Measurements from ENCODE around the gene NCAM2. TPM values are rescaled to one million over a fixed set of nuclear protein-coding genes. Genes with fewer than 3 reads are reported as not detected.

NCAM2 gene
- total RNA-seq, 1 donor from 2014 or later, result 0.84 TPM

GRCh38 chr21:21297211-21297610 is 299.0 kb downstream of the NCAM2 start:
- no peak overlapping the region for H3K9ac ChIP-seq
- H3K4me2 ChIP-seq, result no peak overlapping the region
- Mint-ChIP-seq H3K4me1 (no peaks in the 10 kb centered on the region), H3K4me3 (no peak overlapping the region), H3K27ac (no peak overlapping the region), H3K36me3 (no peaks in the 10 kb centered on the region), H3K9me3 (no peaks in the 10 kb centered on the region), H3K27me3 (ENCODE audit: insufficient read depth, low read depth) (no peaks in the 10 kb centered on the region)
- H3K27ac ChIP-seq, result no peak overlapping the region
- no peaks in the 10 kb centered on the region for H3K27me3 ChIP-seq
- no peaks in the 10 kb centered on the region for H3K9me3 ChIP-seq (ENCODE audit: low read depth)
- no peak overlapping the region for H2AFZ ChIP-seq (replicated peaks)
- H4K20me1 ChIP-seq (ENCODE audit: low read depth), result no peaks in the 10 kb centered on the region
- H3K79me2 ChIP-seq (ENCODE audit: low read depth), result no peaks in the 10 kb centered on the region
- H3F3A ChIP-seq (ENCODE audit: low read depth), result no peaks in the 10 kb centered on the region
- H3K4me1 ChIP-seq, result no peaks in the 10 kb centered on the region
- no peak overlapping the region for H3K4me3 ChIP-seq
- no peaks in the 10 kb centered on the region for H3K36me3 ChIP-seq
- TF ChIP-seq EZH2 (IDR thresholded peaks at IDR 0.05) (no peak), CTCF (IDR thresholded peaks at IDR 0.05) (no peak), EZH2phosphoT487 (IDR thresholded peaks at IDR 0.05) (no peak)
- no peak for DNase-seq (ENCODE audit: low spot score)

- Histone ChIP-seq H3K27ac (no peak overlapping the region), H3K9me3 (ENCODE audit: low read depth) (no peaks in the 10 kb centered on the region), H3K4me2 (no peak overlapping the region), H3K79me2 (ENCODE audit: low read depth) (no peaks in the 10 kb centered on the region), H3K27me3 (no peaks in the 10 kb centered on the region), H2AFZ (replicated peaks) (no peak overlapping the region), H3K4me1 (no peaks in the 10 kb centered on the region), H3K4me3 (no peak overlapping the region), H3F3A (ENCODE audit: low read depth) (no peaks in the 10 kb centered on the region), H3K36me3 (no peaks in the 10 kb centered on the region), H3K9ac (no peak overlapping the region), H4K20me1 (ENCODE audit: low read depth) (no peaks in the 10 kb centered on the region)
- Mint-ChIP-seq H3K36me3 (no peaks in the 10 kb centered on the region), H3K27me3 (ENCODE audit: insufficient read depth, low read depth) (no peaks in the 10 kb centered on the region), H3K4me1 (no peaks in the 10 kb centered on the region), H3K27ac (no peak overlapping the region), H3K9me3 (no peaks in the 10 kb centered on the region), H3K4me3 (no peak overlapping the region)
- DNase-seq (ENCODE audit: low spot score), result no peak
- TF ChIP-seq CTCF (IDR thresholded peaks at IDR 0.05) (no peak), EZH2phosphoT487 (IDR thresholded peaks at IDR 0.05) (no peak)
These were observed 302.8 kb downstream of the NCAM2 start for GRCh38 chr21:21301013-21301412.

GRCh38 chr21:21309510-21309909 is 311.3 kb downstream of the NCAM2 start:
- H3K36me3 ChIP-seq, result no peaks in the 10 kb centered on the region
- no peaks in the 10 kb centered on the region for H3K4me1 ChIP-seq

More at GRCh38 chr21:21309510-21309909, 311.3 kb downstream of the NCAM2 start:
- H3K79me2 ChIP-seq (ENCODE audit: low read depth), result no peaks in the 10 kb centered on the region
- H3K27ac ChIP-seq, result no peak overlapping the region
- H3K9ac ChIP-seq, result no peak overlapping the region
- TF ChIP-seq EZH2 (IDR thresholded peaks at IDR 0.05) (no peak), EZH2phosphoT487 (IDR thresholded peaks at IDR 0.05) (no peak), CTCF (IDR thresholded peaks at IDR 0.05) (no peak)
- no peaks in the 10 kb centered on the region for H3K27me3 Mint-ChIP-seq (ENCODE audit: insufficient read depth, low read depth)
- no peaks in the 10 kb centered on the region for H3K9me3 Mint-ChIP-seq
- H3K4me3 Mint-ChIP-seq, result no peak overlapping the region
- H3K4me1 Mint-ChIP-seq, result no peaks in the 10 kb centered on the region
- H3K9me3 ChIP-seq (ENCODE audit: low read depth), result no peaks in the 10 kb centered on the region
- no peaks in the 10 kb centered on the region for H4K20me1 ChIP-seq (ENCODE audit: low read depth)
- no peak for DNase-seq (ENCODE audit: low spot score)
- H3K36me3 Mint-ChIP-seq, result no peaks in the 10 kb centered on the region
- H3K27me3 ChIP-seq, result no peaks in the 10 kb centered on the region
- no peak overlapping the region for H3K4me2 ChIP-seq
- H3K27ac Mint-ChIP-seq, result no peak overlapping the region
- H3K4me3 ChIP-seq, result no peak overlapping the region
- peak overlapping the region; percentile 66 for H2AFZ ChIP-seq (replicated peaks)
- no peaks in the 10 kb centered on the region for H3F3A ChIP-seq (ENCODE audit: low read depth)

Data from neural progenitor cell (in vitro differentiated cells).